GM13977 (cell line): ENCODE measurements around the gene SH3BGRL2.
A peak's percentile ranks its signal among the peaks of the same experiment; 100 is the strongest.
"Not testable (repeated sequence)": the region's sequence is repeated elsewhere in the genome, so short reads cannot be mapped to it uniquely, and the experiment has no call there.

ENCODE experiments used
- DNase-seq: peaks from one replicate; pipeline ENCODE4 v3.0.0; 2012; ENCODE audit warnings: low spot score
- in situ Hi-C: fragments of 300-500 bp; cut with MboI; formaldehyde crosslinking; loops from one replicate; pipeline ENCODE4 v1.12.0; 2022; ENCODE audit warnings: low sequenced_read_pairs, low pct_unique_long_range_greater_than_20kb, mixed read lengths, inconsistent platforms; ENCODE audit not compliant: unreplicated experiment
- TF ChIP-seq, protein P1 (sequence below): IDR thresholded peaks from 2 replicates; pipeline ENCODE4 v1.5.1; 2012; ENCODE audit warnings: mild to moderate bottlenecking, control low read depth; ENCODE audit not compliant: insufficient read depth; ENCODE audit errors: extremely low read depth, missing control alignments

SH3BGRL2 gene

DNA sequence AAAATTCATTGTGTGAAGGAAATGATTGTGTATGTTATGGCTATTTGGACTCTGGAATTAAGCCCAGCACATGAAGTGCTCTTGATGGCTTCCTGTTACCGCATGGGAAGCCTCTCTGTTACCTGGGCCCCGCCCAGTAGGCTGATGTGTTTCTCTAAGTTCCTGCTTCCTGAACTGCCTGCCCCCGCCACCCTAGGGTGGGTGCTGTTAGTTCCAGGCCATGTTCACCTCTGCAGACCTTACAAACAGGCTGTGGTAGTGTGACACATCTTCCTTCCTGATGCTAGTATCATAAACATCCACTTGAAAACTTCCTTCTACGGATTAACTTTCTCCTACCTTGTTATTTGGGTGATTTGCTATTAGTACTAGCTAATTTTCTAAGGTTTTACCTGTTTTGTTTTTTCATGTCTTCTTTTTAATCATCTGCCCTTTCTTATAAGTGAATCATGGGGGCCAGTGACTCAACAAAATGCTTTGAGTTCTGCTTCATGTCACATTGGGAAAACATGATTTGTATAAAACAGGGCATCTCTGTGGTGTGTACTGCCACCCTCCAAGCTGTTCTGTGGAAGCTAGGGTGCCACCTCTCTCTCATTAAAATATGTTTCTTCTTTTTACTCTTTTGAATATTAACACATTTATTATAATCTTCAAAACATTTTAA lies 40.6 kb downstream of the SH3BGRL2 start:
- in situ Hi-C loops: no loop called here
- TF ChIP-seq, protein P1, sequence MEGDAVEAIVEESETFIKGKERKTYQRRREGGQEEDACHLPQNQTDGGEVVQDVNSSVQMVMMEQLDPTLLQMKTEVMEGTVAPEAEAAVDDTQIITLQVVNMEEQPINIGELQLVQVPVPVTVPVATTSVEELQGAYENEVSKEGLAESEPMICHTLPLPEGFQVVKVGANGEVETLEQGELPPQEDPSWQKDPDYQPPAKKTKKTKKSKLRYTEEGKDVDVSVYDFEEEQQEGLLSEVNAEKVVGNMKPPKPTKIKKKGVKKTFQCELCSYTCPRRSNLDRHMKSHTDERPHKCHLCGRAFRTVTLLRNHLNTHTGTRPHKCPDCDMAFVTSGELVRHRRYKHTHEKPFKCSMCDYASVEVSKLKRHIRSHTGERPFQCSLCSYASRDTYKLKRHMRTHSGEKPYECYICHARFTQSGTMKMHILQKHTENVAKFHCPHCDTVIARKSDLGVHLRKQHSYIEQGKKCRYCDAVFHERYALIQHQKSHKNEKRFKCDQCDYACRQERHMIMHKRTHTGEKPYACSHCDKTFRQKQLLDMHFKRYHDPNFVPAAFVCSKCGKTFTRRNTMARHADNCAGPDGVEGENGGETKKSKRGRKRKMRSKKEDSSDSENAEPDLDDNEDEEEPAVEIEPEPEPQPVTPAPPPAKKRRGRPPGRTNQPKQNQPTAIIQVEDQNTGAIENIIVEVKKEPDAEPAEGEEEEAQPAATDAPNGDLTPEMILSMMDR: no peak
- DNase-seq: no peak

DNA sequence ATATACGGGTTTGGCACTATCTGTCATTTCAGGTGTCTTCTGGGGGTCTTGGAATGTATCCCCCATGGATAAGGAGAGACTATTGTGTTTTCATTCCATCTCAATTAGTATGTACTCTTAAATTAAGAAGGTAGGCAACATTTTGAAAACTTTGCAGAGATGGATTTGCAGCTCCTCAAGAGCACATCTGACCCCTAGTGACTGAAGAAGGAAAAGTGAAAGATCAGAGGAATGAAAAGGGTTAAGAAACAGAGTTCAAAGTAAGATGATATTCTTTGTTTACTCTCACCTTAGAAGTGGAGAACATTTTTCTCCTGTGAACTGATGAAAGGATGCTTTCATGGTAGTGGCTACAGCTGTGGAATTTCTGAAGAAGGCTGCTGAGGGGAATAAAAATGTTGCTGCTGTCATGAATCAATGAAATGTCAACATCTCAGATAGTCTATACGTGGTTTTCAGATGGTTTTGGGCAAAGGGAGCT lies 41.5 kb downstream of the SH3BGRL2 start:
- peak; percentile 12 for DNase-seq
- TF ChIP-seq, protein P1: peak; percentile 48
- in situ Hi-C loops: no loop called here

DNA sequence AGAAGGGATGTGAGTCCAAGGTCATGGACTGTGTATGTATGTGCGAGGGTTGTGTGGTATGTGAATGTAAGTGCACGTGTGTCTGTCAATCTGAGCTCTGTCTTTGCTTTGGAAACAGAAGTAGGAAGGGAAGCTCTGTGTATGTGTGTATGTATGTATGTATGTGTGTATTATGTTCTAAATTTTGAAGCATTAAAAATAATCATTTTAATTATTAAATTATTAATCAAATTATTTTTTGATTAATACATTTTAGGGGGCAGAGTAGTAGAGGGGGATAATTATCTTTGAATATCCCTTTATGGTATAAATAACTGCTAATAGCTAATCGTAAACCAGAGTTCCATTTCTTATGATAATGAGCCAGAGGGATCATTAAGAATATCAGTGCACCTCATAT lies 42.8 kb downstream of the SH3BGRL2 start:
- TF ChIP-seq, protein P1: no peak
- no peak for DNase-seq
- in situ Hi-C loops: no loop called here

DNA sequence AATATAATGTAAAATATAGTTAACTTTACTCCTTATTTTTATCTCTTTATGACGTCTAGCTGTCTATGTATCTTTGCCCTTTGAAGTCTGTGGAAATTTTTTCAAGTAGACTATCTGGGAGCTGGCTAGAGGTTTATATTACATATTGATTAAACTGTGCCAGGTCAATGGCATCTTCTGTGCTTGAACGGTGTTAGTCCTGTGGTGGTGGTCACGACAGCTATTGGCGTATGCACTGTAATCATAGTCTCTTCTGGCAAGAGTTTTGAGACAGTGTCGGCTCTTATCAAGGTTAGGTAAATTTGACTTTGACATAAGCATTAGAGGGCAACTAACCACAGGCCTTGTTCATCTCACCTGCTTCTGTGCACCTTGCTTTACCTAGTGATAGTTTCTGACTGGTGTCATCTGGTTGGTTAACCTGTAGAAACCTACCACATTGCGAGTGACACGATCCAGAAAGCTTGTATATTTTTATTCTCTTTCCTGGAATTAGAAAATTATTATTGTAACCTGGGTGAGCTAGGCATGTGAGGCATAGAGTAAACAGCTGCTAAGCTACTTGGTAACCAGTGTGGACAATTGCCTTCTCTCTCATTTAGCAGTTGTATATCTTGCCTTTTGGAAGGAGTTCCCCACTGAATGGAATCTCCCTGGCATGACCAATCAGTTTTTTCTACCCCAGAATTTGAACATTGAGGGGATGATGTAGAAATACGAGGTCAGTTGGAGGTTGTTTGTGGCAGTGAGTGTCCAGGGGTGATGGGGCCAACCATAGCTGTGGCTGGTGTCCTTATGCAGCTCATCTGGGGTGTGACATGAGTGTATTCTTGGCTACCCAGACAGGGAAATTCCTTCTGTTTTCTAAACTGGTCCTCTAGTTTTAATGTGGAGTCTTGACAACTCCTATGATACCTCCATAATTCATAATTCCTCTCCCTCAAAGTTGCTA lies 45.9 kb downstream of the SH3BGRL2 start:
- TF ChIP-seq, protein P1: no peak
- DNase-seq: no peak
- in situ Hi-C loops: no loop called here

DNA sequence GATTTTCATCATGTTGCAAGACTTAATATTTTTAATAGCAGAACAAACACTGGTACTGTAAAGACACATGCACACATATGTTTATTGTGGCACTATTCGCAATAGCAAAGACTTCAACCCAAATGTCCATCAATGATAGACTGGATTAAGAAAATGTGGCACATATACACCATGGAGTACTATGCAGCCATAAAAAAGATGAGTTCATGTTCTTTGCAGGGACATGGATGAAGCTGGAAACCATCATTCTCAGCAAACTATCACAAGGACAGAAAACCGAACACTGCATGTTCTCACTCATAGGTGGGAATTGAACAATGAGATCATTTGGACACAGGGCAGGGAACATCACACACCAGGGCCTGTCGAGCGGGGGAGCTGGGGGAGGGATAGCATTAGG lies 51.6 kb downstream of the SH3BGRL2 start:
- in situ Hi-C loops, DNase-seq: not testable (repeated sequence)

DNA sequence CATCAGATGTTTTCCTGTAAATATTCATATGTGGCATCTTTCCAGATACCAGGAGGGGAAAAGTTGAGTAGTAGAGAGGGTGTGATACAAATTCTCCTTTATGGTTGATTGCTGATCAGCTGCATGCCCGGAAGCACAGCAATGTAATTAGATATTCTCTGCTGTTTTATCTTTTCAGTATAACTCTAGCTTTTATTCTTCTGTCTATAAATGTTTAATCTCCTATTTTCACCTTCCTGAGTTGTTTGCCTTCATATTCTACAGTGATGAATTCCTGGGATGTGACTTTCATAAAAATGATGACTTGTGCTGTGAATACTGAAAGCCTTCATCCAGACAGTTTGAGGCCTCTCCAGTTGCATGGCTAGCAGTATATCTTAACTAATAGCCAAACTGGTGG lies 53.7 kb downstream of the SH3BGRL2 start:
- TF ChIP-seq, protein P1: no peak
- in situ Hi-C loops: no loop called here
- DNase-seq: no peak
